ENCODE results near the gene ALOX5AP.

ALOX5AP gene

GRCh38 chr13:30712536-30713532 lies 22.5 kb upstream of the ALOX5AP start:
- no peak for DNase-seq (ENCODE audit: insufficient read length, low spot score)
- FAIRE-seq, result no peak

- DNase-seq (ENCODE audit: insufficient read length, low spot score), result no peak
- FAIRE-seq, result no peak
Observed at GRCh38 chr13:30714629-30715371, 20.5 kb upstream of the ALOX5AP start.

GRCh38 chr13:30715372-30715756 lies 20.0 kb upstream of the ALOX5AP start:
- FAIRE-seq (no peak), DNase-seq (ENCODE audit: insufficient read length, low spot score) (no peak)

GRCh38 chr13:30715837-30716236 lies 19.5 kb upstream of the ALOX5AP start:
- no peak for FAIRE-seq
- DNase-seq (ENCODE audit: insufficient read length, low spot score), result no peak

- FAIRE-seq, result no peak
Observed at GRCh38 chr13:30718661-30719524, 16.4 kb upstream of the ALOX5AP start.

GRCh38 chr13:30719525-30719914 lies 15.8 kb upstream of the ALOX5AP start:
- DNase-seq (ENCODE audit: insufficient read length, low spot score), result no peak
- FAIRE-seq, result no peak

More at GRCh38 chr13:30718661-30719524, 16.4 kb upstream of the ALOX5AP start:
- peak; percentile 46 for DNase-seq (ENCODE audit: insufficient read length, low spot score)

GRCh38 chr13:30720172-30720869 lies 15.0 kb upstream of the ALOX5AP start:
- DNase-seq (ENCODE audit: insufficient read length, low spot score) (no peak), FAIRE-seq (no peak)

GRCh38 chr13:30721936-30722335 lies 13.4 kb upstream of the ALOX5AP start:
- FAIRE-seq (no peak), DNase-seq (ENCODE audit: insufficient read length, low spot score) (no peak)

GRCh38 chr13:30722361-30722760 lies 13.0 kb upstream of the ALOX5AP start:
- FAIRE-seq (no peak), DNase-seq (ENCODE audit: insufficient read length, low spot score) (no peak)

- DNase-seq (ENCODE audit: insufficient read length, low spot score), result no peak
- FAIRE-seq, result no peak
Observed at GRCh38 chr13:30724778-30725177, 10.6 kb upstream of the ALOX5AP start.

GRCh38 chr13:30725326-30726085 lies 9.8 kb upstream of the ALOX5AP start:
- DNase-seq (ENCODE audit: insufficient read length, low spot score) (no peak), FAIRE-seq (no peak)

GRCh38 chr13:30726192-30726591 lies 9.2 kb upstream of the ALOX5AP start:
- no peak for FAIRE-seq
- DNase-seq (ENCODE audit: insufficient read length, low spot score), result no peak

GRCh38 chr13:30727491-30728355 lies 7.6 kb upstream of the ALOX5AP start:
- DNase-seq (ENCODE audit: insufficient read length, low spot score), result no peak
- no peak for FAIRE-seq

- FAIRE-seq (no peak), DNase-seq (ENCODE audit: insufficient read length, low spot score) (no peak)
Observed at GRCh38 chr13:30729801-30730200, 5.5 kb upstream of the ALOX5AP start.

- FAIRE-seq, result no peak
- no peak for DNase-seq (ENCODE audit: insufficient read length, low spot score)
Observed at GRCh38 chr13:30730526-30730925, 4.8 kb upstream of the ALOX5AP start.

GRCh38 chr13:30731361-30732045 lies 3.8 kb upstream of the ALOX5AP start:
- FAIRE-seq (no peak), DNase-seq (ENCODE audit: insufficient read length, low spot score) (no peak)

- DNase-seq (ENCODE audit: insufficient read length, low spot score) (no peak), FAIRE-seq (no peak)
Observed at GRCh38 chr13:30732046-30732390, 3.3 kb upstream of the ALOX5AP start.

GRCh38 chr13:30734439-30734838 lies 904 bp upstream of the ALOX5AP start:
- no peak for DNase-seq (ENCODE audit: insufficient read length, low spot score)
- no peak for FAIRE-seq

Measured in HTR-8/SVneo (cell line).